GM21619 (cell line): ENCODE data around the gene KRTAP10-8.
"Not testable (repeated sequence)": the region's sequence is repeated elsewhere in the genome, so short reads cannot be mapped to it uniquely, and the experiment has no call there.

Experiments
- ATAC-seq: cut with Tn5 transposase; IDR thresholded peaks from one replicate; pipeline ENCODE4 v1.9.1; 2021; ENCODE audit not compliant: unreplicated experiment

The KRTAP10-8 gene

GRCh38 chr21:44643741-44644310 lies 31.9 kb downstream of the KRTAP10-8 start:
- ATAC-seq, result no peak

GRCh38 chr21:44644878-44645277 lies 33.0 kb downstream of the KRTAP10-8 start:
- no peak for ATAC-seq

GRCh38 chr21:44646366-44647221 lies 34.7 kb downstream of the KRTAP10-8 start, which contains the start of gene KRTAP10-11:
Gene KRTAP10-11 (plus strand): TSS chr21:44646414. CDS start chr21:44646459, 45 bp downstream.
- not testable (repeated sequence) for ATAC-seq

GRCh38 chr21:44647222-44647552 lies 35.3 kb downstream of the KRTAP10-8 start:
- no peak for ATAC-seq

GRCh38 chr21:44648557-44649311 lies 36.9 kb downstream of the KRTAP10-8 start:
- ATAC-seq, result no peak

GRCh38 chr21:44649521-44650100 lies 37.7 kb downstream of the KRTAP10-8 start:
- ATAC-seq, result no peak

GRCh38 chr21:44650265-44650972 lies 38.5 kb downstream of the KRTAP10-8 start:
- no peak for ATAC-seq

- no peak for ATAC-seq
These were observed 39.2 kb downstream of the KRTAP10-8 start for GRCh38 chr21:44650973-44651675.

- ATAC-seq, result no peak
These were observed 41.2 kb downstream of the KRTAP10-8 start for GRCh38 chr21:44653123-44653522.

- ATAC-seq, result no peak
These were observed 42.0 kb downstream of the KRTAP10-8 start for GRCh38 chr21:44653656-44654575.

GRCh38 chr21:44654576-44655175 lies 42.8 kb downstream of the KRTAP10-8 start, which contains the start of gene KRTAP12-4:
Gene KRTAP12-4 (minus strand): TSS chr21:44654659. CDS start chr21:44654614, 45 bp downstream.
- no peak for ATAC-seq

- no peak for ATAC-seq
These were observed 45.0 kb downstream of the KRTAP10-8 start for GRCh38 chr21:44656868-44657267.

- no peak for ATAC-seq
These were observed 46.0 kb downstream of the KRTAP10-8 start, which contains the start of gene KRTAP12-3 for GRCh38 chr21:44657635-44658540. Gene KRTAP12-3 (plus strand): TSS chr21:44657932. CDS start chr21:44657980, 48 bp downstream.

- no peak for ATAC-seq
These were observed 46.6 kb downstream of the KRTAP10-8 start for GRCh38 chr21:44658541-44658910.

GRCh38 chr21:44658913-44659595 lies 47.2 kb downstream of the KRTAP10-8 start:
- no peak for ATAC-seq

- not testable (repeated sequence) for ATAC-seq
These were observed 49.7 kb downstream of the KRTAP10-8 start for GRCh38 chr21:44661567-44661966.
